Activated CD8-positive, alpha-beta memory T cell treated with anti-CD3 and anti-CD28 coated beads for 1 hour (primary cell): ENCODE results near the gene SREBF2.

Experiments used
- DNase-seq, 2 donors: peaks; one replicate each; pipeline ENCODE4 v3.0.0-alpha.2; 2020; ENCODE audit warnings: low read depth in 1 of 2; ENCODE audit errors: extremely low read depth in 1 of 2

Gene SREBF2

GRCh38 chr22:41917903-41918791 lies 85.2 kb downstream of the SREBF2 start:
- no peak for DNase-seq

DNA sequence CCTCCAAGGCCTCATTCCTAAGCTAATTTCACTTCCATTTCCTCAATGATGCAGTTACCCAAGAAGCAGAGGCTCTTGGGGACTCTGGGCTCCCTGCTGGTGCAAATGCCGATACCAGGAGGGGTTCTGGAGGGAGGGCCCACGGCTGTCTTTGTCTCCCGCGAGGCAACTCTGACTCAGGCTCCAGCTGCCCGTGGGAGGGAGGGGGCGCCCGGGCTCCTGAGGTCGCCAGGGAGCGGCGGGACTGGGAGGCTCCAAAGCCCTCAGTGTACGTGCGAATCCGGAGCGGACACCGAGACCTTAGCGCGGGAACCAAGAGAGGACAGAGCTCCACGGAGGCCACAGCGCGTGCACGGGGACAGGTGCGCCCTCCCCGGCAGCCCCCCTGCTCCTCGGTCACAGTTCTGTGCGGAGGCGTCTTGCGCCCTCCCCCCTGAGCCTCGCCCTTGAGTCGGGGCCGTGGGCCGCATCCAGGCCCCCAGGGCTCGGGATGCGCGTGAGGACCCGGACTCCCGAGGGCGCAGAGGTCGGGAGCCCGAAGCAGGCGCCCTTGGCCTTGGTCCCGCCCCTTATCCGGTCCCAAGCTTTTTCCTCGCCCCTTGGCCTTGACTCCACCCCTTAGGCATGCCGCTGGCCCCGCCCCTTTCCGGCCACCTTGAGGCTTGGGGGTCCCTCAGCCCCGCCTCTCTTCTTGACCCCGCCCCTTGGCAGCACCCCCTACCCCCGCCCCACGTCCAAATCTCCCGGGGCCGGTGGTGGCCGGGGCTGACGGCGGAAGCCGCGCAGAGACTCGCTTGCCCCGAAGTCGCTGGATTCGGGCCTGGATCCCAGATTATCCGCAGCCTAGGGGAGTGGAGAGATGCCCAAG lies 86.7 kb downstream of the SREBF2 start:
- no peak for DNase-seq

DNA sequence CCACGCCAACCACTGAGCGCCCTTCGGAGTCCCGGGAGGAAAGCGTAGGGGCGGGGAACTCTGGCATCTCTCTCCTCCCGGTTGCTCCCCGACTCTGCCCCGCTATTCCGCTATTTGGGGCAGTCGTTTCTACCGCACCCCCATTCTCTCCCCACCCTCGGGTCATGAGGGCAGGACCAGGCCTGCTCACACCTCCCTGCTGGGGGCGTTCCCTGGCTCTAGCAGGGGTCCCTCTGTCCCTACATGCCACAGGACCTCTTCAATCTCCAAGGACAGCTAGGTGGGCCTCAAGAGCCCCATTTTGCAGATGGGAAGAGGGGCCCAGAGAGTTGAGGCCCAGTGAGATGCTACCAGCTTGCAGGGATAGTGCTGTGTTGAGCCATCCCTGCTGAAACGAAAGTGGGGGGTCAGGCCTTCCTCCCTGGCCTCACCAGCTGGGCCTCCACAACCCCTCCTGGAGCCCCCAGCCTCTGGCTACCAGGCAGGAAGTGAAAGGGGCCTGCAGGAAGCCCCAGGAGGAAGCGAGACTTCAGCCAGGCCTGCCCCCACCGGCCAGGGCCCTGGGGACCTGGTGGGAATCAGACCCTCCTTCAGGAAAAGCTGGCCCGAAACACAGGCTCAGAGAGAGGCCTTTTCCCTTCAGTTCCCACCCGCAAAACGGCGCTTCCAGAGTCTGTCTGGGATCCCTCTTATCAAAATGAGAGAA lies 87.5 kb downstream of the SREBF2 start:
- no peak for DNase-seq

- no peak for DNase-seq
Measured at GRCh38 chr22:41922328-41922727, 89.4 kb downstream of the SREBF2 start.

DNA sequence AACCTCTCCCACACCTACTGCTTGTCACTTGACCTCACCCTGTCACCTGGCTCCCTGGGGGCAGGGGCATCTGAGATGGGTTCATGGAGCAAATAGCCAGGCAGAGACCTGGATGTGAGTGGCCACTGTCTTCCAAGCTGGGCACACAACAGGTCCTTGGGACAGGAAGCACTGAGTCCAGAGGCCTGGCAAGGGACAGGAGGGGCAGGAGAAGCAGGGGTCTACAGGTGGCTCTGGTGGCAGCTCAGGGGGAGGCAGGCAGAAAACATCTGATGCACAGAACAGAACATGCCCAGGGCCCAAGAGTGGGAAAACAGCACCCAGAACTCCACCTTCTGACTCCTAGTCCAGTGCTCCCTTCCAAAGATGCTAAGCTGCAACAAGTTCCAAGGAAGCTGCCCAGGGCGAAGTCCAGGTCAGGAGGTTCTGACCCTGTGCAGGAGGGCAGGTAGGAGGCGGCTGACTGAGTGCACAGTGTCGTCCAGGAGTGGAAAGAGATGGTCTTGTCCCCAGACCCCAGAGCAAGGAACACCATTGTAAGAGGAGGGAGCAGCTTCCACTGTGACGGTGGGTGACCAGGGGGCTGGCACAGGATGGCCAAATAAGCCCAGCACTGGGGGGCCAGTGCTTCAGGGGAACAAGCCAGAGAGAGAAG lies 90.2 kb downstream of the SREBF2 start:
- no peak for DNase-seq

DNA sequence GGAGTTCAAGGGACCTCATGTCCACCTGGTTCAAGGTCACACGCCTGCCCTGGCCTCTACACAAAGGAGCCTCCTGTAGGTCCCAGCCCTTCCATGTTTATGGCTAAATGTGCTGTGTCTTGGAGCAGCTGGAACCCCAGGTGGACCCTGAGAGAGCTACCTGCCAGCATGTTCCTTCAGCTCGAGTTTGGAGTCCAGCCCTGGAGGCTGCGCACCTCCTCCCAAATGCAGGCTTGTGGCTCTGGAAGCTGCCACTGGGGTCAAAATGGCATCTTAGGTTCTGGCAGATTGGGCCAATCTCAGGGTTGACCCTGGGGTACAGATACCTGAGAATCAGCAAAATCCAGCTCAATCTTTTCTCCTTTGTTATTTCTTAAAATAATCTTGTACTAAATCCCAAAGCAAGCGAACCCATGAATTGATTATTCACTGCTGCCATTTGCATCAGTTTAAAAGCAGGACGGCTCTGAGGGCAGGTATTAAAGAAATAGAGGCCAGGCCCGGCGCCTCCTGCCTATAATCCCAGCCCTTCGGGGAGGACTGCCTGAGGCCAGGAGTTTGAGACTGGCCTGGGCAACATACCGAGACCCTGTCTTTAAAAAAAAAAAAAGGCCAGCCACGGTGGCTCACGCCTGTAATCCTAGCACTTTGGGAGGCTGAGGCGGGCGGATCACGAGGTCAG lies 90.8 kb downstream of the SREBF2 start:
- no peak for DNase-seq

DNA sequence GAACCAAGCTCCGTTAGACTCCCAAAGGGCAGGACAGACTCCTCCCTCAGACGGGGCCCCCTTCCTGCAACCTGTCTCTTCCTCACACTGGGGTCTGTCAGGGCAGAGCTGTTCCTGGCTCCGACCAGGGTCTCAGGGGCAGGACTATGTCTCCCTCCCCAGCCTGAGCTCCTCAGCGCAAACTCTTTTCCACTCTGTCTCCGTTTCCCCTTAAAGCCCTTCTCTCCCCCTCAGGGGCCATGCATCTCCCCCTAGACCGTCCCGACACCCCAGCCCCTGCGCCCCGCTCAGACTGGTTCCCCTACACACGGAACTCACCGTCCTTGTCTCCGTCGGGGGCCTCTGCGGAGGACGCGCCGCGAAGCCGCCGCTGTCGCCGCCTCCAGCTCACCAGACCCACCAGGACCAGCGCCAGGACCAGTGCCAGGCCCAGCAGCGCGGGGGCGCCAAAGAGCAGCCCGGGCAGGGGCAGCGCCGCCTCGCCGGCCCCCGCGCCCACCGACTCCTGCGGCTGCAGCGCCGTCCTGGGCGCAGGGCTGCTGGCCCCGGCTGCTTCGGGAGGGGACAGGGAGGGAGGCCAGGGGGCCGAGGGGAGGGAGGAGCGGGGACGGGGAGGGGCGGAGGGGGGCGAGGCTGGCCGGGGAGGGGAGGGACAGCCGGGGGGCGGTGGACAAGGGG lies 93.0 kb downstream of the SREBF2 start:
- peak; percentile 44 to 67 for DNase-seq

GRCh38 chr22:41927813-41928212 lies 94.9 kb downstream of the SREBF2 start:
- no peak for DNase-seq

- DNase-seq = no peak
Measured at GRCh38 chr22:41928593-41929417, 95.9 kb downstream of the SREBF2 start.

- no peak for DNase-seq
Measured at GRCh38 chr22:41929418-41929810, 96.5 kb downstream of the SREBF2 start.

GRCh38 chr22:41931701-41932269 lies 98.9 kb downstream of the SREBF2 start:
- no peak for DNase-seq

GRCh38 chr22:41932353-41932752 lies 99.4 kb downstream of the SREBF2 start:
- DNase-seq = no peak

DNA sequence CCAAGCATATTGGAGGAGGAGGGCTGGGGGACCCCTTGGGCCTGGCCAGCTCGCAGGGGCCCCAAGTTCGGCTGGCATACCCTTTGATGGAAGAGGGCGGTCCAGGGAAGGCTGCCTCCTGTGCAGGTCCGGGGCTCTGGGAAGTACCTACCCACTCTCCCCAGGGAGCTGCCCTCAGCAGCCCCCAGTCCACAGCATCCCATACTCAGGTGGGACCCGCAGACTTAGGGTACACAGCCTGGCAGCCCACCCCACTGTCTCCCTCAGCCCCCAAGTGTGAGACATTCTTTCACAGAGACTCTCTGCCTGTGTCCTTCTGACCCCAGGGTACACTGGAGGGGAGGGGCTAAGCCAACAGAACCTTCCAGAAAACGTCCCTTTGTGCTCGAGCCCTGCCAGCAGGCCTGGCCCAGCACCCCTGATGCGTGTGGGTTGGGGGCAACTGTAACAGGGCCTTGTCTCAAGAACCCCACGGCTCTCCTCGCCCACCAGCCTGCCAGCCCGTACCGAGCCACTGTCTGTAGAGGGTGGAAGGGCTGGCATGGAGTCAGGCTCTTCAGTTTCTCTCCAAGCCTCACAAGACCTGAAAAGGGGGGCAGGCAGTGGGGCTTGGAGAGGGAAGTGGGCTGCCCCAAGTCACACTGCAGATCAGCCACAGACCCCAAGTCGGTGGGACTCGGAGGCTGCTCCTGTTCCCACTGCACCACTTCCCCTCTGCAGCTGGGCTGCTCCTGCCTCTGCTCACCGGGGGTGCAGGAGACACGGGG lies 100.7 kb downstream of the SREBF2 start:
- DNase-seq = no peak

DNA sequence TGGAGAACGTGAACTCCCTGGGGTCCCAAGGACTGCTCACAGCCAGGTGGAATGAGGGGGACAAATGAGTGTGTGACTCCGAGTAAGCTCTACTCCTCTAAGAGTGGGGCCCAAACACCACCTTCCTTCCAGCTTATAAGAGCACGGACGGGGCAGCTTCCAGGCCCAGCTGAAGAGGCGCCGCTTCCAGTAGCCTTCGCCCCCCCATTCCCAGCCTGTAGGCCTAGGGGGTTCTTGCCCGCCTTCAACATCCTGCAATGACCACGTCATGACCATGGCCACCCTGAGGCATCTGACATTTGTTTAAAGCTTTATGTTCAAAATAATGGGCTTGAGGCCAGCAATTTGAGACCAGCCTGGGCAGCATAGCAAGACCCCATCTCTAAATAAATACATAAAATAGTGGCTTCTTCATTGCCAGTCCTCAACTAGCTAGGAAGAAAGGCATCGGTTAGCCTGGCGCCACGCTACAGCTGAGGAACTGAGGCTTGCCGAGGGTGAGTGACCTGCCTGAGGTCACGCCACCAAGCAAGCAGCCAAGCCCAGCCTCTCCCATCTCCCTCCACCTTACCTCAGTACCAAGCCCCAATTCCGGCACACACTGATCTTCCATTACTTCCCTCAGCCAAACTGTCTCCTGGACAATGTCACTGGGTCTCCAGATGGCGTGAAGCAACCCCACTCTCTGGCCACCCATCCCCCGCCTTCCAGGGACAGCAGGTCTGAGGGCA lies 101.5 kb downstream of the SREBF2 start:
- DNase-seq = no peak

GRCh38 chr22:41935015-41935351 lies 102.1 kb downstream of the SREBF2 start:
- DNase-seq = no peak

GRCh38 chr22:41935509-41935908 lies 102.6 kb downstream of the SREBF2 start:
- no peak for DNase-seq

GRCh38 chr22:41936894-41937169 lies 103.9 kb downstream of the SREBF2 start:
- no peak for DNase-seq
